Ammon's horn (tissue), 1 donor: ENCODE data around the gene F13A1.

Experiments
- DNase-seq: peaks from one replicate; pipeline ENCODE4 v3.0.0-alpha.2; 2016; ENCODE audit warnings: low spot score

F13A1 gene

GRCh38 chr6:6319952-6320811 is at the start of gene F13A1:
Gene F13A1 (minus strand): TSS chr6:6320662. CDS start chr6:6318664, 1,998 bp downstream.
- no peak for DNase-seq

GRCh38 chr6:6368684-6369052 is 48.2 kb upstream of the F13A1 start:
- no peak for DNase-seq

GRCh38 chr6:6368040-6368683 is 47.7 kb upstream of the F13A1 start:
- no peak for DNase-seq

- peak; percentile 48 for DNase-seq
Observed at GRCh38 chr6:6366803-6367202, 46.3 kb upstream of the F13A1 start.

- DNase-seq = peak; percentile 67
Observed at GRCh38 chr6:6365242-6365641, 44.8 kb upstream of the F13A1 start.

- no peak for DNase-seq
Observed at GRCh38 chr6:6362056-6362840, 41.8 kb upstream of the F13A1 start.

- DNase-seq = no peak
Observed at GRCh38 chr6:6357530-6357929, 37.1 kb upstream of the F13A1 start.

GRCh38 chr6:6357032-6357431 is 36.6 kb upstream of the F13A1 start:
- DNase-seq = no peak

- DNase-seq = no peak
Observed at GRCh38 chr6:6352772-6353171, 32.3 kb upstream of the F13A1 start.

- no peak for DNase-seq
Observed at GRCh38 chr6:6351511-6352025, 31.1 kb upstream of the F13A1 start.

- DNase-seq = no peak
Observed at GRCh38 chr6:6350696-6351095, 30.2 kb upstream of the F13A1 start.

GRCh38 chr6:6348256-6348655 is 27.8 kb upstream of the F13A1 start:
- DNase-seq = no peak

GRCh38 chr6:6346427-6347023 is 26.1 kb upstream of the F13A1 start:
- DNase-seq = no peak

- peak; percentile 29 for DNase-seq
Observed at GRCh38 chr6:6333501-6333900, 13.0 kb upstream of the F13A1 start.

- DNase-seq = no peak
Observed at GRCh38 chr6:6332811-6333244, 12.4 kb upstream of the F13A1 start.

GRCh38 chr6:6331946-6332601 is 11.6 kb upstream of the F13A1 start:
- peak; percentile 14 for DNase-seq

- no peak for DNase-seq
Observed at GRCh38 chr6:6331393-6331792, 10.9 kb upstream of the F13A1 start.

GRCh38 chr6:6330407-6330806 is 9.9 kb upstream of the F13A1 start:
- DNase-seq = no peak

GRCh38 chr6:6328451-6328850 is 8.0 kb upstream of the F13A1 start:
- DNase-seq = peak; percentile 37

GRCh38 chr6:6323352-6323751 is 2.9 kb upstream of the F13A1 start:
- DNase-seq = no peak

- no peak for DNase-seq
Observed at GRCh38 chr6:6320901-6321300, 439 bp upstream of the F13A1 start.
